GM23338 (cell line): ENCODE measurements around the gene PHF23. TPM values are rescaled to one million over a fixed set of nuclear protein-coding genes. Genes with fewer than 3 reads are reported as not detected.

ENCODE experiments used
- ATAC-seq: fragments of 200-7000 bp; cut with Tn5 transposase; 3 replicates; pipeline ENCODE4 v1.9.1; 2020
- DNase-seq: peaks from one replicate; pipeline ENCODE4 v3.0.0-alpha.2; 2015; ENCODE audit warnings: low spot score
- H2AFZ ChIP-seq: fragments of 200-600 bp; sonication (generic); 2 replicates; pipeline ENCODE4 v1.8.0; 2016; ENCODE audit warnings: antibody characterized with exemption, mild to moderate bottlenecking, moderate library complexity
- H3F3A ChIP-seq: fragments of 200-600 bp; sonication (generic); replicated peaks from 2 replicates; pipeline ENCODE4 v1.8.0; 2017; ENCODE audit warnings: antibody characterized with exemption, mixed run types, low read depth
- H3K27ac ChIP-seq: fragments of 200-600 bp; sonication (generic); 2 replicates; pipeline ENCODE4 v1.6.1; 2016; ENCODE audit warnings: low read depth
- H3K27me3 ChIP-seq: fragments of 200-600 bp; sonication (generic); 2 replicates; pipeline ENCODE4 v1.8.0; 2016; ENCODE audit warnings: mild to moderate bottlenecking, mixed run types, moderate library complexity; ENCODE audit not compliant: insufficient read depth
- H3K36me3 ChIP-seq: fragments of 200-600 bp; sonication (generic); 2 replicates; pipeline ENCODE4 v1.8.0; 2016; ENCODE audit warnings: mild to moderate bottlenecking; ENCODE audit not compliant: insufficient read depth
- H3K4me1 ChIP-seq: fragments of 200-600 bp; sonication (generic); 2 replicates; pipeline ENCODE4 v1.8.0; 2016; ENCODE audit warnings: mild to moderate bottlenecking, moderate library complexity; ENCODE audit not compliant: insufficient read depth
- H3K4me2 ChIP-seq: fragments of 200-600 bp; sonication (generic); 2 replicates; pipeline ENCODE4 v1.7.1; 2017; ENCODE audit warnings: mixed run types
- H3K4me3 ChIP-seq: fragments of 200-600 bp; sonication (generic); 2 replicates; pipeline ENCODE4 v1.6.1; 2016; ENCODE audit warnings: mixed run types
- H3K79me2 ChIP-seq: fragments of 200-600 bp; sonication (generic); replicated peaks from 2 replicates; pipeline ENCODE4 v1.8.0; 2017; ENCODE audit warnings: mild to moderate bottlenecking; ENCODE audit not compliant: insufficient read depth
- H3K9me2 ChIP-seq: fragments of 200-600 bp; sonication (generic); 2 replicates; pipeline ENCODE4 v1.8.0; 2017; ENCODE audit not compliant: insufficient read depth
- H4K20me1 ChIP-seq: fragments of 200-600 bp; sonication (generic); replicated peaks from 2 replicates; pipeline ENCODE4 v1.8.0; 2017; ENCODE audit warnings: mild to moderate bottlenecking; ENCODE audit not compliant: insufficient read depth
- H3K27ac Mint-ChIP-seq: 2 replicates; pipeline ENCODE4 v1.8.0; 2020; ENCODE audit warnings: inconsistent platforms, mild to moderate bottlenecking, moderate library complexity, mixed read lengths
- H3K27me3 Mint-ChIP-seq: 3 replicates; pipeline ENCODE4 v1.8.0; 2022; ENCODE audit warnings: low read depth, mild to moderate bottlenecking, moderate library complexity, mixed read lengths, inconsistent platforms; ENCODE audit not compliant: insufficient read depth, poor library complexity
- H3K36me3 Mint-ChIP-seq: 3 replicates; pipeline ENCODE4 v1.8.0; 2021; ENCODE audit warnings: low read depth, mild to moderate bottlenecking, inconsistent platforms, moderate library complexity, mixed read lengths
- H3K4me1 Mint-ChIP-seq: 3 replicates; pipeline ENCODE4 v1.8.0; 2020; ENCODE audit warnings: mild to moderate bottlenecking, inconsistent platforms, mixed read lengths
- H3K4me3 Mint-ChIP-seq: 3 replicates; pipeline ENCODE4 v1.8.0; 2021; ENCODE audit warnings: moderate library complexity, mild to moderate bottlenecking, inconsistent platforms, mixed read lengths
- H3K9me3 Mint-ChIP-seq: 3 replicates; pipeline ENCODE4 v1.8.0; 2020; ENCODE audit warnings: moderate library complexity, mild to moderate bottlenecking, inconsistent platforms, mixed read lengths
- EZH2phosphoT487 ChIP-seq: fragments of 200-600 bp; sonication (generic); IDR thresholded peaks from one replicate; pipeline ENCODE4 v1.8.1; 2018; ENCODE audit warnings: antibody characterized with exemption; ENCODE audit not compliant: unreplicated experiment
- JUNB ChIP-seq: IDR thresholded peaks from one replicate; pipeline ENCODE4 v1.6.1; 2016; ENCODE audit warnings: antibody characterized with exemption; ENCODE audit not compliant: unreplicated experiment
- NANOG ChIP-seq: IDR thresholded peaks from 2 replicates; pipeline ENCODE4 v1.6.1; 2016; ENCODE audit warnings: antibody characterized with exemption, borderline replicate concordance
- ZNF331 ChIP-seq: fragments of 250-450 bp; sonication (Bioruptor Pico); IDR thresholded peaks from 2 replicates; pipeline ENCODE4 v1.5.0; 2020; ENCODE audit warnings: low read depth, mild to moderate bottlenecking, moderate library complexity
- polyA plus RNA-seq: library from polyadenylated mRNA; unstranded; fragments of >200 nt; fragmentation: Nextera tagmentation; extraction: Ambion mirVana; gene quantifications from 2 replicates; pipeline ENCODE4 v1.2.1, GENCODE V29; 2016
- total RNA-seq: library from RNA; depleted of rRNA; stranded (reverse); fragments of >200 nt; shearing (Covaris generic); gene quantifications from 2 replicates; pipeline ENCODE4 v1.2.3, GENCODE V29; 2014
- TF ChIP-seq, protein P1 (sequence below): IDR thresholded peaks from one replicate; pipeline ENCODE4 v1.6.1; 2018; ENCODE audit warnings: antibody characterized with exemption; ENCODE audit not compliant: unreplicated experiment
- TF ChIP-seq, protein P2 (sequence below): fragments of 250-450 bp; sonication (Bioruptor Pico); IDR thresholded peaks from 2 replicates; pipeline ENCODE4 v1.5.0; 2020; ENCODE audit warnings: mild to moderate bottlenecking, moderate library complexity
- TF ChIP-seq, protein P3 (sequence below), 2 experiments: fragments of 200-600 bp in 1 of 2; sonication (generic) in 1 of 2; conservative IDR thresholded peaks; 2 replicates each; pipeline versions ENCODE4 v1.5.1 to v1.6.1; 2016 to 2017; ENCODE audit warnings: antibody characterized with exemption in 2 of 2, low read depth in 2 of 2, mild to moderate bottlenecking in 2 of 2, moderate library complexity in 1 of 2

The PHF23 gene
- total and polyA plus RNA-seq, 2 experiments from 2014 or later, result 35.4 to 51.0 TPM

DNA sequence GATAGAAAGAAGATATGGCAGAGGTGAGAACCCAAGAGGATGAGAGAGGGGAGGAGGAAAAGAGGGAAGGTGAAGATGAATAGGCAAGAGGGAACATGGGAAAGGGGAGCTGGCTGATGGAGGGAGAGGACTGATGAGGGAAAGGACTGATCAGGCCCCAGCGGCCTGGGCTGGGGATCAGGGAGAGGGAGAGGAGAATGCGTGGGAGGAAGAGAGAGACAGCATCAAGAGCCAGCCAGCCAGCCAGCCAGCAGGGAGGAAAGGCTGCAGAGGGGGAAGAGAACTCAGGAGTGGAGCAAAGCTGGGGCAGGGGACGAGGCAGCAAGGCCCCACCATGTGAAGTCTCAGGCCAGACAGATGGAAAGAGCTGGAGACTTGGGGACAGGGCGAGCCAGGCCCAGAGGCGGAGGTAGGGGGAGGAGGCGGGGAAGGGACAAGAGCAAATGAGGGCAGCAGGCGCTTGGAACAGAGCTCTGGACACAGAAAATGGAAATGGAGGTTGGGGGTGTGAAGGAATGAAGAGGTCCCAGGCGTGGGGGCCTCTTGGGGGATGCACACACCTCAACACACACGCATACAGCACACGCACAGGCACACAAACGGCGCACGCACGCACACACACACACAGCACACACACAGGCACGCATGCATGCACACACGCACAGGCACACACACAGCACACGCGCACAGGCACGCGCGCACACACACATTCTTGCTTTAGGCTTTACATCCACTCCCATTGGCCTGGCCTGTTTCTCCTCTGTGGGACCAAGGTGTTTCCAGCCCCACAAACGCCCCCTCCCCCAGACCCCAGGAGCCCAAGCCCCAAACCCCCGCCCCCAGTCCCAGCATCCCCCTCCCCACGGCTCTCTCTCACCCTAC is 31.9 kb downstream of the PHF23 start (continued):
- TF ChIP-seq, protein P1, sequence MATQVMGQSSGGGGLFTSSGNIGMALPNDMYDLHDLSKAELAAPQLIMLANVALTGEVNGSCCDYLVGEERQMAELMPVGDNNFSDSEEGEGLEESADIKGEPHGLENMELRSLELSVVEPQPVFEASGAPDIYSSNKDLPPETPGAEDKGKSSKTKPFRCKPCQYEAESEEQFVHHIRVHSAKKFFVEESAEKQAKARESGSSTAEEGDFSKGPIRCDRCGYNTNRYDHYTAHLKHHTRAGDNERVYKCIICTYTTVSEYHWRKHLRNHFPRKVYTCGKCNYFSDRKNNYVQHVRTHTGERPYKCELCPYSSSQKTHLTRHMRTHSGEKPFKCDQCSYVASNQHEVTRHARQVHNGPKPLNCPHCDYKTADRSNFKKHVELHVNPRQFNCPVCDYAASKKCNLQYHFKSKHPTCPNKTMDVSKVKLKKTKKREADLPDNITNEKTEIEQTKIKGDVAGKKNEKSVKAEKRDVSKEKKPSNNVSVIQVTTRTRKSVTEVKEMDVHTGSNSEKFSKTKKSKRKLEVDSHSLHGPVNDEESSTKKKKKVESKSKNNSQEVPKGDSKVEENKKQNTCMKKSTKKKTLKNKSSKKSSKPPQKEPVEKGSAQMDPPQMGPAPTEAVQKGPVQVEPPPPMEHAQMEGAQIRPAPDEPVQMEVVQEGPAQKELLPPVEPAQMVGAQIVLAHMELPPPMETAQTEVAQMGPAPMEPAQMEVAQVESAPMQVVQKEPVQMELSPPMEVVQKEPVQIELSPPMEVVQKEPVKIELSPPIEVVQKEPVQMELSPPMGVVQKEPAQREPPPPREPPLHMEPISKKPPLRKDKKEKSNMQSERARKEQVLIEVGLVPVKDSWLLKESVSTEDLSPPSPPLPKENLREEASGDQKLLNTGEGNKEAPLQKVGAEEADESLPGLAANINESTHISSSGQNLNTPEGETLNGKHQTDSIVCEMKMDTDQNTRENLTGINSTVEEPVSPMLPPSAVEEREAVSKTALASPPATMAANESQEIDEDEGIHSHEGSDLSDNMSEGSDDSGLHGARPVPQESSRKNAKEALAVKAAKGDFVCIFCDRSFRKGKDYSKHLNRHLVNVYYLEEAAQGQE, result no peak
- TF ChIP-seq ZNF331 (CRISPR knock-in tag), result no peak
- no peak for TF ChIP-seq JUNB
- no peak for TF ChIP-seq NANOG
- no peak for TF ChIP-seq EZH2phosphoT487

DNA sequence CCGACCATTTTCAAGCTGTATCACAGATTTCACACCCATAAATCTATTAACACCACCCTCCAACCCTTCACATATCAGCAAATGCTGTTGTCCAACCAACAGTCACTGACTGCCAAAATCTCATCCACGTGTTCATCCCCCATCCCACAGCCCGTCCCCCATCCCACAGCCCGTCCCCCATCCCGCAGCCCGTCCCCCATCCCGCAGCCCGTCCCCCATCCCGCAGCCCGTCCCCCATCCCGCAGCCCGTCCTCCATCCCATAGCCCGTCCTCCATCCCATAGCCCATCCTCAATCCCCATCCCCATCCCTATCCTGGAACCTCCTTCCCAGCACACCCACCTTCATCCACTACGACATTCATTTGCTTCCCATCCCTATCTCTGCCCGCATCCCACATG is 33.7 kb downstream of the PHF23 start:
- Histone ChIP-seq H3K4me3 (peak overlapping the region; percentile 55), H3F3A (peaks cover 26% of the 10 kb centered on the region), H3K27ac (no peak overlapping the region), H3K79me2 (peaks cover 36% of the 10 kb centered on the region), H3K4me2 (peak overlapping the region; percentile 89), H3K4me1 (peaks cover 35% of the 10 kb centered on the region), H3K36me3 (peaks cover 15% of the 10 kb centered on the region), H2AFZ (no peak overlapping the region), H3K9me2 (no peaks in the 10 kb centered on the region), H3K27me3 (no peaks in the 10 kb centered on the region), H4K20me1 (peaks cover 10% of the 10 kb centered on the region)
- Mint-ChIP-seq H3K4me1 (peaks cover 51% of the 10 kb centered on the region), H3K27ac (peak overlapping the region; percentile 57), H3K36me3 (peaks cover 34% of the 10 kb centered on the region), H3K27me3 (peaks cover 14% of the 10 kb centered on the region), H3K4me3 (peak overlapping the region; percentile 80), H3K9me3 (no peaks in the 10 kb centered on the region; the same call in 2 of the 3 replicates)
- ATAC-seq (no peak), DNase-seq (no peak)
- no peak for TF ChIP-seq NANOG
- TF ChIP-seq, protein P2, sequence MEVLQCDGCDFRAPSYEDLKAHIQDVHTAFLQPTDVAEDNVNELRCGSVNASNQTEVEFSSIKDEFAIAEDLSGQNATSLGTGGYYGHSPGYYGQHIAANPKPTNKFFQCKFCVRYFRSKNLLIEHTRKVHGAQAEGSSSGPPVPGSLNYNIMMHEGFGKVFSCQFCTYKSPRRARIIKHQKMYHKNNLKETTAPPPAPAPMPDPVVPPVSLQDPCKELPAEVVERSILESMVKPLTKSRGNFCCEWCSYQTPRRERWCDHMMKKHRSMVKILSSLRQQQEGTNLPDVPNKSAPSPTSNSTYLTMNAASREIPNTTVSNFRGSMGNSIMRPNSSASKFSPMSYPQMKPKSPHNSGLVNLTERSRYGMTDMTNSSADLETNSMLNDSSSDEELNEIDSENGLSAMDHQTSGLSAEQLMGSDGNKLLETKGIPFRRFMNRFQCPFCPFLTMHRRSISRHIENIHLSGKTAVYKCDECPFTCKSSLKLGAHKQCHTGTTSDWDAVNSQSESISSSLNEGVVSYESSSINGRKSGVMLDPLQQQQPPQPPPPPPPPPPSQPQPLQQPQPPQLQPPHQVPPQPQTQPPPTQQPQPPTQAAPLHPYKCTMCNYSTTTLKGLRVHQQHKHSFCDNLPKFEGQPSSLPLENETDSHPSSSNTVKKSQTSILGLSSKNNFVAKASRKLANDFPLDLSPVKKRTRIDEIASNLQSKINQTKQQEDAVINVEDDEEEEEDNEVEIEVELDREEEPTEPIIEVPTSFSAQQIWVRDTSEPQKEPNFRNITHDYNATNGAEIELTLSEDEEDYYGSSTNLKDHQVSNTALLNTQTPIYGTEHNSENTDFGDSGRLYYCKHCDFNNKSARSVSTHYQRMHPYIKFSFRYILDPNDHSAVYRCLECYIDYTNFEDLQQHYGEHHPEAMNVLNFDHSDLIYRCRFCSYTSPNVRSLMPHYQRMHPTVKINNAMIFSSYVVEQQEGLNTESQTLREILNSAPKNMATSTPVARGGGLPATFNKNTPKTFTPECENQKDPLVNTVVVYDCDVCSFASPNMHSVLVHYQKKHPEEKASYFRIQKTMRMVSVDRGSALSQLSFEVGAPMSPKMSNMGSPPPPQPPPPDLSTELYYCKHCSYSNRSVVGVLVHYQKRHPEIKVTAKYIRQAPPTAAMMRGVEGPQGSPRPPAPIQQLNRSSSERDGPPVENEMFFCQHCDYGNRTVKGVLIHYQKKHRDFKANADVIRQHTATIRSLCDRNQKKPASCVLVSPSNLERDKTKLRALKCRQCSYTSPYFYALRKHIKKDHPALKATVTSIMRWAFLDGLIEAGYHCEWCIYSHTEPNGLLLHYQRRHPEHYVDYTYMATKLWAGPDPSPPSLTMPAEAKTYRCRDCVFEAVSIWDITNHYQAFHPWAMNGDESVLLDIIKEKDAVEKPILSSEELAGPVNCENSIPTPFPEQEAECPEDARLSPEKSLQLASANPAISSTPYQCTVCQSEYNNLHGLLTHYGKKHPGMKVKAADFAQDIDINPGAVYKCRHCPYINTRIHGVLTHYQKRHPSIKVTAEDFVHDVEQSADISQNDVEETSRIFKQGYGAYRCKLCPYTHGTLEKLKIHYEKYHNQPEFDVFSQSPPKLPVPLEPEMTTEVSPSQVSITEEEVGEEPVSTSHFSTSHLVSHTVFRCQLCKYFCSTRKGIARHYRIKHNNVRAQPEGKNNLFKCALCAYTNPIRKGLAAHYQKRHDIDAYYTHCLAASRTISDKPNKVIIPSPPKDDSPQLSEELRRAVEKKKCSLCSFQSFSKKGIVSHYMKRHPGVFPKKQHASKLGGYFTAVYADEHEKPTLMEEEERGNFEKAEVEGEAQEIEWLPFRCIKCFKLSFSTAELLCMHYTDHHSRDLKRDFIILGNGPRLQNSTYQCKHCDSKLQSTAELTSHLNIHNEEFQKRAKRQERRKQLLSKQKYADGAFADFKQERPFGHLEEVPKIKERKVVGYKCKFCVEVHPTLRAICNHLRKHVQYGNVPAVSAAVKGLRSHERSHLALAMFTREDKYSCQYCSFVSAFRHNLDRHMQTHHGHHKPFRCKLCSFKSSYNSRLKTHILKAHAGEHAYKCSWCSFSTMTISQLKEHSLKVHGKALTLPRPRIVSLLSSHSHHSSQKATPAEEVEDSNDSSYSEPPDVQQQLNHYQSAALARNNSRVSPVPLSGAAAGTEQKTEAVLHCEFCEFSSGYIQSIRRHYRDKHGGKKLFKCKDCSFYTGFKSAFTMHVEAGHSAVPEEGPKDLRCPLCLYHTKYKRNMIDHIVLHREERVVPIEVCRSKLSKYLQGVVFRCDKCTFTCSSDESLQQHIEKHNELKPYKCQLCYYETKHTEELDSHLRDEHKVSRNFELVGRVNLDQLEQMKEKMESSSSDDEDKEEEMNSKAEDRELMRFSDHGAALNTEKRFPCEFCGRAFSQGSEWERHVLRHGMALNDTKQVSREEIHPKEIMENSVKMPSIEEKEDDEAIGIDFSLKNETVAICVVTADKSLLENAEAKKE, result no peak
- TF ChIP-seq, protein P1, result no peak
- TF ChIP-seq ZNF331 (CRISPR knock-in tag), result no peak
- TF ChIP-seq, protein P3, sequence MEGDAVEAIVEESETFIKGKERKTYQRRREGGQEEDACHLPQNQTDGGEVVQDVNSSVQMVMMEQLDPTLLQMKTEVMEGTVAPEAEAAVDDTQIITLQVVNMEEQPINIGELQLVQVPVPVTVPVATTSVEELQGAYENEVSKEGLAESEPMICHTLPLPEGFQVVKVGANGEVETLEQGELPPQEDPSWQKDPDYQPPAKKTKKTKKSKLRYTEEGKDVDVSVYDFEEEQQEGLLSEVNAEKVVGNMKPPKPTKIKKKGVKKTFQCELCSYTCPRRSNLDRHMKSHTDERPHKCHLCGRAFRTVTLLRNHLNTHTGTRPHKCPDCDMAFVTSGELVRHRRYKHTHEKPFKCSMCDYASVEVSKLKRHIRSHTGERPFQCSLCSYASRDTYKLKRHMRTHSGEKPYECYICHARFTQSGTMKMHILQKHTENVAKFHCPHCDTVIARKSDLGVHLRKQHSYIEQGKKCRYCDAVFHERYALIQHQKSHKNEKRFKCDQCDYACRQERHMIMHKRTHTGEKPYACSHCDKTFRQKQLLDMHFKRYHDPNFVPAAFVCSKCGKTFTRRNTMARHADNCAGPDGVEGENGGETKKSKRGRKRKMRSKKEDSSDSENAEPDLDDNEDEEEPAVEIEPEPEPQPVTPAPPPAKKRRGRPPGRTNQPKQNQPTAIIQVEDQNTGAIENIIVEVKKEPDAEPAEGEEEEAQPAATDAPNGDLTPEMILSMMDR (conservative IDR thresholded peaks at IDR 0.05; ENCODE audit: low read depth in 2 of 2), result no peak
